OCI-LY7 (cell line): Measurements from ENCODE around the gene RAB2B.

Experiments used
- EZH2phosphoT487 ChIP-seq: fragments of 200-600 bp; sonication (generic); IDR thresholded peaks from 2 replicates; pipeline ENCODE4 v1.6.1; 2018; ENCODE audit warnings: low read depth, borderline replicate concordance, mild to moderate bottlenecking, mixed run types, antibody characterized with exemption, low read length, moderate library complexity, mixed read lengths
- TF ChIP-seq, protein P1 (sequence below): fragments of 200-600 bp; sonication (generic); conservative IDR thresholded peaks from 2 replicates; pipeline ENCODE4 v1.5.1; 2014; ENCODE audit warnings: mild to moderate bottlenecking, antibody characterized with exemption, low read length, moderate library complexity, mixed read lengths

DNA sequence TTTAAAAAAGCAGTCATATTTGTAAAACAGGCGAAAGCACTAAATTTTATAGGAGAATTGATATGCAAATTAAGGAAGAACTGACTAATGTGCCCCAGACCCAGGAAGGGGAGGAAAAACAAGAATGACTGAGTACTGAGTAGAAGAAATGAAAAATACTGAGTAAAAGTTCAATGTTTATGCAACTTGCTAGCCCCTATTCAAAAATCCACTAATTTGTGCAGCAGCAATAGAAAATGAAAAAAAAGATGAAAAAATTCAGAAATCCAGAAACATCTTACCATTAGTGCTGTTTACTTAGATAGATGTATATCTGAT, 26.9 kb downstream of the RAB2B start:
- TF ChIP-seq, protein P1, sequence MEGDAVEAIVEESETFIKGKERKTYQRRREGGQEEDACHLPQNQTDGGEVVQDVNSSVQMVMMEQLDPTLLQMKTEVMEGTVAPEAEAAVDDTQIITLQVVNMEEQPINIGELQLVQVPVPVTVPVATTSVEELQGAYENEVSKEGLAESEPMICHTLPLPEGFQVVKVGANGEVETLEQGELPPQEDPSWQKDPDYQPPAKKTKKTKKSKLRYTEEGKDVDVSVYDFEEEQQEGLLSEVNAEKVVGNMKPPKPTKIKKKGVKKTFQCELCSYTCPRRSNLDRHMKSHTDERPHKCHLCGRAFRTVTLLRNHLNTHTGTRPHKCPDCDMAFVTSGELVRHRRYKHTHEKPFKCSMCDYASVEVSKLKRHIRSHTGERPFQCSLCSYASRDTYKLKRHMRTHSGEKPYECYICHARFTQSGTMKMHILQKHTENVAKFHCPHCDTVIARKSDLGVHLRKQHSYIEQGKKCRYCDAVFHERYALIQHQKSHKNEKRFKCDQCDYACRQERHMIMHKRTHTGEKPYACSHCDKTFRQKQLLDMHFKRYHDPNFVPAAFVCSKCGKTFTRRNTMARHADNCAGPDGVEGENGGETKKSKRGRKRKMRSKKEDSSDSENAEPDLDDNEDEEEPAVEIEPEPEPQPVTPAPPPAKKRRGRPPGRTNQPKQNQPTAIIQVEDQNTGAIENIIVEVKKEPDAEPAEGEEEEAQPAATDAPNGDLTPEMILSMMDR, result no peak
- no peak for TF ChIP-seq EZH2phosphoT487
